GM21515 (cell line): ENCODE results near the gene LY86.
A peak's percentile ranks its signal among the peaks of the same experiment; 100 is the strongest.

Experiments
- ATAC-seq: cut with Tn5 transposase; IDR thresholded peaks from one replicate; pipeline ENCODE4 v1.9.1; 2021; ENCODE audit not compliant: unreplicated experiment

The LY86 gene

GRCh38 chr6:6678811-6679210 is 90.3 kb downstream of the LY86 start:
- no peak for ATAC-seq

- no peak for ATAC-seq
Observed at GRCh38 chr6:6679633-6680032, 91.1 kb downstream of the LY86 start.

- no peak for ATAC-seq
Observed at GRCh38 chr6:6680526-6680925, 92.0 kb downstream of the LY86 start.

GRCh38 chr6:6681075-6681849 is 92.7 kb downstream of the LY86 start:
- ATAC-seq, result no peak

GRCh38 chr6:6682225-6682624 is 93.7 kb downstream of the LY86 start:
- ATAC-seq, result no peak

GRCh38 chr6:6683969-6684833 is 95.7 kb downstream of the LY86 start:
- peak; percentile 82 for ATAC-seq

GRCh38 chr6:6685249-6686040 is 96.9 kb downstream of the LY86 start:
- no peak for ATAC-seq

GRCh38 chr6:6686176-6686575 is 97.7 kb downstream of the LY86 start:
- no peak for ATAC-seq

GRCh38 chr6:6686748-6687601 is 98.5 kb downstream of the LY86 start:
- no peak for ATAC-seq

GRCh38 chr6:6688283-6688682 is 99.8 kb downstream of the LY86 start:
- no peak for ATAC-seq

GRCh38 chr6:6688951-6689350 is 100.4 kb downstream of the LY86 start:
- ATAC-seq, result no peak

GRCh38 chr6:6689400-6690143 is 101.1 kb downstream of the LY86 start:
- ATAC-seq, result no peak

- ATAC-seq, result no peak
Observed at GRCh38 chr6:6690144-6690483, 101.6 kb downstream of the LY86 start.

- no peak for ATAC-seq
Observed at GRCh38 chr6:6694368-6694780, 105.9 kb downstream of the LY86 start.

GRCh38 chr6:6694825-6695624 is 106.5 kb downstream of the LY86 start:
- ATAC-seq, result no peak

- no peak for ATAC-seq
Observed at GRCh38 chr6:6695625-6696276, 107.2 kb downstream of the LY86 start.

GRCh38 chr6:6696867-6697531 is 108.5 kb downstream of the LY86 start:
- ATAC-seq, result no peak

GRCh38 chr6:6697620-6698019 is 109.1 kb downstream of the LY86 start:
- no peak for ATAC-seq
